SKM-1 (cell line): ENCODE results near the gene LRP5.
"Not testable (repeated sequence)": the region's sequence is repeated elsewhere in the genome, so short reads cannot be mapped to it uniquely, and the experiment has no call there.

Experiments used
- DNase-seq: peaks from one replicate; lab custom pipeline; 2025; ENCODE audit not compliant: unreplicated experiment; lab: John Stamatoyannopoulos, UW

The LRP5 gene

DNA sequence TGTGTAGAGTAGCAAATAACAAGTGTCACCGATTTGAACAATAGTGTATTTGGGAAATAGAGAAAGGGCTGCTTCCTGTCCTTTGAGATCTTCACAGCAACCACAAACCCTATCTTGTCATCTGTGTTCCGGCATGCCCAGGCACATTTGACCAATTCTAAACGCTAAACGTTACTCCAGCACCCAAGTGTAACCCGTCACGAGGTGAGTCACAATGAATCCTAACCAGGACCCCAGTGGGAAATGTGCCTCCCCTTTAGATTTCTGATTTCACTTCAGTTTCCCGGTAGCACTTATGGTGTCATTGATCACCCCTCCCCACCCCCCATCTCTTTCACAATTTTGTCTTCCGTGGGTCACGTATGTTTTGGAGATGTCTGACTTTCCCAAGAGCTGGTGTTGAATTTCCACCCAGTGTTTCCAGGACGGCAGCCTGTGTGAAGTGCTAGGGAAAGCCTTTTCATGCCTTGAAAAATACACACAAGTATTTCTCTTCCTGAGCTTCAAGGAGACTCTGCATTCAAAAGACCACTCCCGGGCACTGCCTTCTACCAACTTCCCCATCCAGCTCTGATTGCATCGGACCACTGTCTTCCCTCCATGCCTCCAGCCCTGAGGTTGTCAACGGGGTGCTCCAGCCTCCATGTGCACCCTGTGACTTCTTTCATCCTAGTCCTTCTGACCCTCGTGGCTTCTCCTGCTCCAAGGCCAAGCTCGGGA is 30.1 kb upstream of the LRP5 start:
- DNase-seq: peak; percentile 51

DNA sequence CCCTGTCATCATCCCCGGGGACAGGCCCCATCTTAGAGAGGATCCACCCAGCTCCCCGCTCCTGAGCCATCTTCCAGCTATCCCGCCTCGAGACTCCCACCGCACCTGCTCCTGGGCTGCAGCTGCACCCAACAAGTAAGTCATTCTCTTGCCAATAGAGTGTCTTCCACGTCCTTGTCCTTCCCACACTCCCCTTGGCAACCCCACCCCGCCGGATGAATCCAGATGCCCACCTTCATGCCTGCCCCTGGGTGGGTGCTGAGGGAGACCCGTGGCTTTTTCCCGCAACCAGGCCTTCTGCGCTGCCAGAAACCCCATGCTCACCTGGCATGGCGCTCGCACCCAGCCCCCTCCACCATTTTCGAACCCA is 29.5 kb upstream of the LRP5 start:
- no peak for DNase-seq

DNA sequence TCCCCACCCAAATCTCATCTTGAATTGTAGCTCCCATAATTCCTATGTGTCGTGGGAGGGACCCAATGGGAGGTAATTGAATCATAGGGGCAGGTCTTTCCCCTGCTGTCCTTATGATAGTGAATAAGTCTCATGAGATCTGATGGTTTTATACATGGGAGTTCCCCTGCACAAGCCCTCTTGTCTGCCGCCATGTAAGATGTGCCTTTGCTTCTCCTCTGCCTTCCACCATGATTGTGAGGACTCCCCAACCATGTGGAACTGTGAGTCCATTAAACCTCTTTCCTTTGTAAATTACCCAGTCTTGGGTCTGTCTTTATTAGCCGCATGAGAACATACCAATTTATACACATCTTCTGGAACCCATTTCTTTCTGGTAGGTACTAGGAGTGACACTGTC is 27.8 kb upstream of the LRP5 start:
- DNase-seq: not testable (repeated sequence)

DNA sequence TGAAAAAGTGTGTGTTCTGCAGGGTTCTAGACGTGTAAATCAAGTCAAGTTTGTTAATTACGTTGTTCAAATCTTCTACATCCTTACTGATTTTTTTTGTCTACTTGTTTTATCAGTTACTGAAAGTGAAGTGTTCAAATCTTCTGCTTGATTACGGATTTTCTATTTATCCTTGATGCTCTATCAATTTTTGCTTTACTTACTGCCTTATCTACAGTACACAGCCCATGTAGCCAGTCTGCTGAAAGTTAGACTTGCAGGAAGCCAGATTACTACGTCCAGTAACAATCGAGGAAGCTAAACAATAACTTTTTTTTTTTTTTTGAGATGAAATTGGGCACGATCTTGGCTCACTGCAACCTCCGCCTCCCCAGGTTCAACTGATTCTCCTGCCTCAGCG is 25.0 kb upstream of the LRP5 start:
- DNase-seq: no peak

DNA sequence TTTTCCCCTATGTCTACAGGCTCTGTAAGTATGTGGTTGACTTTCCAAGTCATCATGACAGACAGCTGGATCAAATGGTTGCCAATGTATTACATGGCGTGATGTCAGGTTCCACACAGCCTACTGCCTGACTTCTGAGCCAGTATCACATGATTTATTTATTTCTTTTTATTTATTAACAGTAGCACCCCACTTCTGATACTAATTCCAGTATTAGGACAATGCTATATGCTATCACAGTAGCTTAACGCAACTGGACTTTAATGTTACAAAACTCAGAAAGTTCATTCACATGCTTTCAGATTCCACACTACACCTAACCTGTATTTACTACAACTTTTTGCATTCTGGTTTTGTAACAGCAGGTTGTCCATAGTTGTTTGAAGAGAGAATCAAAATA is 22.9 kb upstream of the LRP5 start:
- DNase-seq: no peak

DNA sequence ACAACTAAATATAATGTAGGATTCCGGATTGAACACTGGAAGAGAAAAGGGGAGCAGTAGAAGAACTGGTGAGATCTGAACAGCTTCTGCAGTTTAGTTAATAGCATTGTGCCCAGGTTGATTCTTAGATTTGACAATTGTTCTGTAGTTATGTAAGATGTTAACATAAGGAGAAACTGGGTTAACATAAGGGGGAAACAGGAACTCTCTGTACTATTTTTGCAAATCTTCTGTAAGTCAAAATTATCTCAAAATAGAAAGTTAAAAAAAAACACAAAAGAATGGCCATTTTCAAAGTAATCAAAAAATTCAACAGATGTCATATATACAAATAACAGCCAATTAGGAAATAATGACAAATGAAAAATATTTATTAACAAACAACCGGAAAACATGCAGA is 18.7 kb upstream of the LRP5 start:
- DNase-seq: no peak

DNA sequence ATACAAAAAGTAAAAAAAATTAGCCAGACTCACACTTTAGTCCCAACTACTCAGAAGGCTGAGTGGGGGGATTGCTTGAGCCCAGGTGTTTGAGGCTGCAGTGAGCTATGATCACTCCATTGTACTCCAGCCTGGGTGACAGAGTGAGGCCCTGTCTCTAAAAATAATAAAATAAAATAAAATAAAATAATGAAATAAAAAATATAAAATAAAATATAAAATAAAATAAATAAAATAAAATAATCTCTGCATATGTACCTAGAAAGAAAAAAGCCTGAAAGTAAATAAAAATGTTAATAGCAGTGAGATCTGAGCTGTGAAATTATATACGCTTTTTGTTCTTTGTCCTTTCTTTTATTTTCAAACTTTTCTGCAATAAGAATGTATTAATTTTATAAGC is 17.1 kb upstream of the LRP5 start:
- no peak for DNase-seq

DNA sequence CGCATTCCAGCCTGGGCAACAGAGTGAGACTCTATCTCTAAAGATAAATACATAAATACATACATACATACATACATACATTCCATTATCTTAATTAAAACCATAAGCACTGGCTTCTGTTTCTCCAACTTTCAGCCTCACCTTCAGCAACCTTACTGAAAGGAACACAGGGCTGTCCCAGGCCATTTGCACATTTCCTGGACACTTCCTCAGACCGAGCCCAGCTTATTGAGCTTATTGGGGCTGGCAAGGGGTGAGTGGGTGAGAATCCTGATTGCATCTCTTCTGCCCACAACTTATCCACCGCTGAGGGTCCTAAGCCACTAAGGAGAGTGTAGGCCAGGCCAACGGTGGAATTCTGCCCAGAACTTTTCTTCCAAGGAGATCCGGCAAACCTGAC is 16.5 kb upstream of the LRP5 start:
- no peak for DNase-seq

DNA sequence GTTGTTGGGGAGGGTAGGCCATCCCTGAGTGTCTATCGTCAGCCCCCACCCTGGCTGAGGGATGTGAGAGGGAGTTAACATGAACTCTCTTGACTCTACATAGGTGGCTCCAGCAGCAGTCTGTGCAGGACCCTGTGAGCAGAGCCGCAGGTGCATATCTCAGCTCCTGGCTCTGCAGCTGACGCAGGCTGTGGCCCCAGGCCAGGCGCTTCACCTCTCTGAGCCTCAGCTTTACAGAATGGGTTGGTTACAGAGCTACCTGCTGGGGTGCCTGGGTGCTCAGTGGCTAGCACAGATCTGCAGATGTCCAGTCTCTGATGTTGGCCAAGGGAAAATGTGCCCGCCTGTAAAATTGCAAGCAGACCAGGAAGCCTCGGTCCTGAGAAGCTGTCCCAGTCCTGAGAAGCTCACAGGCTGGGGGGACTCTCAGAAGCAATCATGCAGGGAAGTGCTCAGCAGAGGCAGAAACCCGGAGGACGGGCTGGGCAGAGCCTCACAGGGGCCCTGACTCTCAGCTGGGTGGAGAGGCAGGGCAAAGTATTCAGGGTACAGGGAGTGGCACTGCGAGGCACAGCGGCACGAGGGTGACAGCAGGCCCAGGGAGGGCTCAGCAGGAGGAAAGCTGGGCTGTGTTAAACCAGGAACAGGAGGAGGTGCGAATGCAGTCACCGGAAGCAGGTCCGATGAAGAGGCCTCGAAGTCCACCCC is 15.9 kb upstream of the LRP5 start:
- DNase-seq: no peak

DNA sequence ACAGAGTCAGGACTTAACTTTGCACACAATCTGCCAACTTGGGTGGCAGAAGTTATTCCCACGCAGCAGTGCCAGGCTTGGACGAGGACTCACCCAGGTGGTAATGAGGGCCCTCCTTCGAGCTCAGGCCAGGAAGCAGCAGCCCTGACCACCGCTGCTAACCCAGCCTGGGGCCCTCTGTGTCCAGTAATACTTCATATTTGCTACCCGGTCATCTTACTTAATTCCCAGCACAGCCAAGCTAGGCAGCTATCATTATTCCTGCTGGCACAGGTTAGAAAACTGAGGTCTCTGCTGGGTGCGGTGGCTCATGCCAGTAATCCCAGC is 15.4 kb upstream of the LRP5 start:
- no peak for DNase-seq

DNA sequence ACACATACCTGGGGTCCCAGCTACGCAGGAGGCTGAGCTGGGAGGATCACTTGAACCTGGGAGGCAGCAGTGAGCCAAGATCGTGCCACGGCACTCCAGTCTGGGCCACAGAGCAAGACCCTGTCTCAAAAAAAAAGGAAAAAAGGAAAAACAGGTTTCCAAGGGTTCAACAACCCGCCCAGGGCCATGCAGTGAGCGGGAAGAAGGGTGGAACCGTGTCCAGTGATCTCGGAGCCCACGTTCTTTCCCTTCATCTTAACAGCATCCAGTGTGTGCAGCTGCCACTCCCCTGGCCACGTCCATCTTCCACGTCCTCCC is 14.9 kb upstream of the LRP5 start:
- DNase-seq: no peak

DNA sequence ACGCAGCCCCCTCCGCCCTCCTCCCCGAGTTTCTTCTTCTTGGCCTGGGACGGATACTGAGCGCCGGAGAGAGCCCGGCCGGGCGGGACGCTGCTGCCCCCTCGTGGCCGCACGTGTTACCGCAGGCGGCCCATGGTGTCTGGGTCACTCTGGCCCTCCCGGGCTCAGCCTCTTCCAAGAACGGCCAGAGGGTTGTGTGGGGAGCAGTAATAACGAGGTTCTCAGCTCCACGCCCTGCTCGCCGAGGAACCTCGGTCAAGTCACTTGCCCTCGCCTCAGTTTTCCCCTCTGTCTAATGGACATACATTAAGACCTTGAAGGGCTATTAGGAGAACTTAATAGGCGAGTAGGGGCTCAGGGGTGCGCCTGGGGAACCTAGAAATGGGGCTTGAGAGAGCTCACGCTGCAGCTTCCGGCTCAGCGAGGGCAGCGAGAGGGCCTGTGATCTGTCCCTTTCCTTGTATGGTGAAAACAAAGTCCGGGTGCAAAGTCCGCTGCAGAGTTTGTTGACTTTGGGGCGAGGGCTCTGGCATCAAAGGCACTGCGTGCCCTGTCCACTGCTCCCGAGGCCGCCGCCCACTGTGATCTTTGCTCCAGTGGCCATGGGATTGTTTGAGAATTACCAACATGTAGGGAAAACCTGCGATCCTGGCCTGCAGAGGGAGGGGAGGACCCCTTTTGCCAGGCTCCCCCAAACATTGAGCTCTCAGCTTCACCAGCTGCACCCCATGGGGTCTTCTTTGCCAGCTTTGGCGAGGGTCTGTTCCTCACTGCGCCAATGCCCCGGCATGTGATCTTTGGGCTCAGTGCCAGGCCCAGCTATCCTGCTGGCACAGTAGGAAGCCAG is 14.4 kb upstream of the LRP5 start:
- peak; percentile 52 for DNase-seq

DNA sequence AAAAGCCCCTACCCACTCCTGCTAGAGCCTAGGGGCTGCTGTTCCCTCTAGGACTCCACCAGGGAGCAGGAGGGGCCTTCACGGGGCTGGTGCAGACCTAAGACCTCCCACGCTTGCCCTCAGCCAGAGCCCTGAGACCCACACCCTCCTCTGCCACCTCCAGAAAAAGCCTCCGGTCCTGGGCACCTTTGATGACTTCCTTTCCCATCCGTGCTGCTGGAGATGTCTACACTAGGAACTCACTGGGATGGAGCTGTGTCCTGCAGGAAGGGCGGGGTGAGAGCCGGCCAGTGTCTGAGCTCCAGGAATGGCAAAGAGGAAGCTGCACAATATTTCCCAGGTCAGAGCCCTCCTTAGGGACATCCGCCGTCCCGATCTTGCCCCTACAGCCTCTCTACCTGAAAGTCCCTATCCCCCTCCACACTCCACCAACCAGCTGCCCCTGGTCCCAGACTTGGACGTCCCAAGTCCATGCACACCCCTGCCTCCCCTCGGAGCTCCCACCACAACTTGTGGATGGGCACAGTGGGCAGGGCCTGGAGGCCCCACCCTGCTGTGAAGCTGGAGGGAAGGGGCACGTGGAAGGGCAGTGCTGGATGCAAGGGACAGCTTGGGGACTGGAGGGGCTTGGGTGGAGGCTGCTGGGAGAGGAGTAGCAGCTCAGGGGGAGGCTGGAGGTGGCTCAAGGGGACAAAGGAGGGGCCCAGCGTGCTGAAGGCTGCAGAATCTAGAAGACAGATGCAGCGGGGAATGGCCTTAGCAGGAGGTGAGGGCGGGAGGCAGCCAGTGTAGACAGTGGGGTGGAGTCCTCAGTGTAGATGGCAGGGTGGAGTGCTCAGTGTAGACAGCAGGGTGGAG is 13.5 kb upstream of the LRP5 start:
- no peak for DNase-seq

DNA sequence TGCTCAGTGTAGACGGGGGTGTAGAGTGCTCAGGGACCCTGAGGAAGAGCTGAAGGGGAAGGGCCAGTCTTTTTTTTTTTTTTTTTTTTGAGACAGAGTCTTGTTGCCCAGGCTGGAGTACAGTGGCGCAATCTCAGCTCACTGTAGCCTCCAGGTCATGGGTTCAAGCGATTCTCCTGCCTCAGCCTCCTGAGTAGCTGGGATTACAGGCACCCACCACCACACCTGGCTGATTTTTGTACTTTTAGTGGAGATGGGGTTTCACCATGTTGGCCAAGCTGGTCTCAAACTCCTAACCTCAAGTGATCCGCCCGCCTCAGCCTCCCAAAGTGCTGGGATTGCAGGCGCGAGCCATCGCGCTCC is 12.9 kb upstream of the LRP5 start:
- not testable (repeated sequence) for DNase-seq

DNA sequence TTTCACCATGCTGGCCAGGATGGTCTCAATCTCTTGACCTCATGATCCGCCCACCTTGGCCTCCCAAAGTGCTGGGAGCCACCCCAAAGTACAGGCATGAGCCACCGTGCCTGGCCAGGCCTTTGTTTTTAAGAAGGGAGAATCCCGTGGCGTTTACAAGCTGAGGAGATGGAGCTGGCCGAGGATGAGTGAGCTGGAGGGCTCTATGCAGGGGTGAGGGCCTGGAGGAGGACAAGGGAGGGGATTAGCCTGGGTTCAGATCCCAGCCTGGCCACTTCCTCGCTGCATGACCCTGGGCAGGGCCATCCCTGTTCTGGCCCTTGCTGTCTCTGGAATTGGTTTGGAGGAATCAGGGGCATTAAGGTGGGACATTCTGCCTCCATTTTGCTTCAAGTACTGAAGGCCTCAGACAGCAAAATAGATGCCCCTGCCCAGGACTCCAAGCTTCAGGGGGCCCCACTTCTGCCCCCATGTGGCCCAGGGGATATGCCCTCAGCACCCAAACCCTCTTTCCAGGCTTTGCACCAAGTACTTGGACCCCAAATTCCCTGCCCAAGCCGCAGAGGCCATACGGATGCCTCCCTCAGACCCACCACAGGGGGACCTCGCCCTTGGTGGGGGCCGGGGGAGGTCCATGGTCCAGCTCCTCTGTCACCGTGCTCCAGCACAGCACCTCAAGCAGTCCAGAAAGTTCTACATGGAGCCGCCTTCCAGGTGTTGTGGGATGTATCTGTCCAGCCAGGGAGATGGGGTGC is 12.1 kb upstream of the LRP5 start:
- no peak for DNase-seq

DNA sequence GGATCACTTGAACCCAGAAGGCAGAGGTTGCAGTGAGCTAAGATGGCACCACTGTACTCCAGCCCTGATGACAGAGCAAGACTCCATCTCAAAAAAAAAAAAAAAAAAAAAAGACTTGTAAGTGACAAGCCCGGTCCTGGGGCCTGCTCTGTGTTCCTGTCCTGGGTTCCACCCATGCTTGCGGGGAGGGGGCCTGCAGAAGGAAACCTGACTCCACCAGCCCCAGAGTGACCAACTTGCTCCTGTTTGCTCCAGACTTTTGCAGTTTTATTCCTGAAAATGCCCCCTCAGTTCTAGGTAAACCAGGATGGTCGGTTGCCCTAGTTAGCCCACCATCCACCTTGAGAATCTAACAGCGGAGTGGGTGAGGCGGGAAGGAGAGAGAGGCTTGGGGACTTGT is 10.1 kb upstream of the LRP5 start:
- no peak for DNase-seq

DNA sequence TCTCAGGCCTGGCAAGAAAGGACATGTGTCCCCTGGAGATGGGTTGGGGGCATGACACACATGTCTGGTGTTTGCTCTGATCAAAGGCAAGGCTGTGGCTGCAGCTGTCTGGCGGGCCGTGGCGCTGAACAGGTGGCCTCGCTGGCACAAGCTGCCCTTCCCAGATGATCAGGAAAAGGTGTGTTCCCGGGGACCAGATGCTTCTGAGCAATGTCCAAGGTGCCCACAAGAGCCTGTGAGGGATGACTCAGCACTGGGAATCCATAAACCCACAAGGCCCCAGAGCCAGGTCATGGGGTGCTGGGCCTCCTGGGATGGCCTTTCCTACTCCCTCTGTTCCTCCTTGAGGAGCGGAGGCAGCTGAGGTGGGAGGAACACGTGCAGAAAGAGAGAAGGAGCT is 9.7 kb upstream of the LRP5 start:
- DNase-seq: no peak

DNA sequence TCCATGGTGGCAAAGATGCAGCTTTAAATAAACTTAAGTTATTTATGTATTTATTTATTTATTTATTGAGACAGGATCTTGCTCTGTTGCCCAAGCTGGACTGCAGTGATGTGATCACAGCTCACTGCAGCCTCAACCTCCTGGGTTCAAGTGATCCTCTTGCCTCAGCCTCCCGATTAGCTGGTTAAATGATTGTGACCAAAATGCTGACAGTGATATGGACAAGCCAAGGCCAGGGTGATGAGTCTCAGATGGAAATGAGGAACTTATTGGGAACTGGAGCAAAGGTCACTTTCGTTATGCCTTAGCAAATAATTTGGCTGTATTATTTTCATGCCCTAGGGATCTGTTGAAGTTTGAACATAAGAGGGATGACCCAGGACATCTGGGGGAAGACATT is 9.3 kb upstream of the LRP5 start:
- no peak for DNase-seq

DNA sequence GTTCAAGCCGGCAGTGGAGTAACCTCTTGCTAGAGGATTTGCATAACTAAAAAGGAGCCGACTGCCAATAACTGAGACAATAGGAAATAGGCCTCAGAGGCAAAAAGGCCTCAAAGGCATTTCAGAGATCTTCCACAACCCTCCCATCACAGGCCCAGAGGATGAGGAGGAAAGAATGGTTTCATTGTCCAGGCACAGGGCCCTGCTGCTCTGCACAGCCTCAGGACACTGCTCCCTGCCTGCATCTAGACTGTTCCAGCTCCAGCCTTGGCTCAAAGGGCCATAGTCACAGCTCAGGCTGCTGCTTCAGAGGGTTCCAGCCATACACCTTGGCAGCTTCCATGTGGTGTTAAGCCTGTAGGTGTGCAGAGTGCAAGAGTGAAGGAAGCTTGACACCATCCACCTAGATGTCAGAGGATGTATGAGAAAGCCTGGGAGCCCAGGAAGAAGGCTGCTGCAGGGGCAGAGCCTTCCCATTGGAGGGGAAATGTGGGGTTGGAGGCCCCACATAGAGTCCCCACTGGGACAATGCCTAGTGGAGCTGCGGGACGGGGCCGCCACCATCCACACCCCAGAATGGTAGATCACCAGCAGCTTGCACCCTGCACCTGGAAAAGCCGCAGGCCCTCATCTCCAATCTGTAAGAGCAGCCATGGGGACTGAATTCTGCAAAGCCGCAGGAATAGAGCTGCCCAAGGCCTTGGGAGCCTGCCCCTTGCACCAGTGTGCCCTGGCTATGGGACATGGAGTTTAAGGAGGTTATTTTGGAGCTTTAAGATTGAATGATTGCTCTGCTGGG is 8.2 kb upstream of the LRP5 start:
- DNase-seq: no peak

DNA sequence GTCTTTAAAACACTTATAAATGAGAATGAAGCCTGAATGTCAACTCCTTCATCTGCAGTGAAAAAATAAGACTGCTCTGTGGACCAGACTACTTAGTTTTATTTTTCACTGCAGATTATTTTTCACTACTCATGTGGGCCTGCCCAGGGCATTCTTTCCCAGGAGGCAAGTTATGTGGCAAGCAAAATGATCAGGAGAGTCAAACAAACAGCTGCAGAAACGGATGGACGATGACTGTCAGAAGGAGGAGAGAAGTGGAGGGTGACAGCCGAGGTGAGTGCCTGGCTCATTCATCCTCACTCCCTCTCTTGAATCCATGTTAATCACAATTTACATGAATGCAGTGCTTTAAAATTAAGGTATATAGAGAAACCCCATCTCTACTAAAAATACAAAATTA is 5.8 kb upstream of the LRP5 start:
- DNase-seq: no peak
